Bone marrow (tissue), 2 donors: ENCODE data around the gene STRBP.
"Not testable (repeated sequence)": the region's sequence is repeated elsewhere in the genome, so short reads cannot be mapped to it uniquely, and the experiment has no call there.

ENCODE experiments used
- DNase-seq, 2 donors: peaks; one replicate each; lab custom pipeline; 2025; lab: John Stamatoyannopoulos, UW

The STRBP gene

GRCh38 chr9:123268465-123269259 lies at the start of gene STRBP:
Gene STRBP (minus strand): TSS chr9:123268586. CDS start chr9:123184134, 84,452 bp downstream.
- DNase-seq = peak; percentile 52 to 56

GRCh38 chr9:123316053-123316718 lies 47.8 kb upstream of the STRBP start:
- DNase-seq = peak in 1 of 2 donors; percentile 53

GRCh38 chr9:123315635-123316034 lies 47.2 kb upstream of the STRBP start:
- no peak for DNase-seq

- no peak for DNase-seq
Observed at GRCh38 chr9:123314617-123315016, 46.2 kb upstream of the STRBP start.

- no peak for DNase-seq
Observed at GRCh38 chr9:123312306-123312877, 44.0 kb upstream of the STRBP start.

- DNase-seq = no peak
Observed at GRCh38 chr9:123311250-123311752, 42.9 kb upstream of the STRBP start.

GRCh38 chr9:123310551-123311249 lies 42.3 kb upstream of the STRBP start:
- no peak for DNase-seq

GRCh38 chr9:123309611-123310010 lies 41.2 kb upstream of the STRBP start:
- no peak for DNase-seq

GRCh38 chr9:123305879-123306278 lies 37.5 kb upstream of the STRBP start:
- no peak for DNase-seq

GRCh38 chr9:123304340-123304691 lies 35.9 kb upstream of the STRBP start:
- DNase-seq = no peak

GRCh38 chr9:123302348-123303214 lies 34.2 kb upstream of the STRBP start:
- no peak for DNase-seq

- not testable (repeated sequence) for DNase-seq
Observed at GRCh38 chr9:123301936-123302335, 33.5 kb upstream of the STRBP start.

GRCh38 chr9:123300554-123300953 lies 32.2 kb upstream of the STRBP start:
- DNase-seq = no peak

- no peak for DNase-seq
Observed at GRCh38 chr9:123299558-123300126, 31.3 kb upstream of the STRBP start.

- no peak for DNase-seq
Observed at GRCh38 chr9:123296174-123296573, 27.8 kb upstream of the STRBP start.

- DNase-seq = no peak
Observed at GRCh38 chr9:123291736-123292135, 23.4 kb upstream of the STRBP start.

GRCh38 chr9:123290764-123291163 lies 22.4 kb upstream of the STRBP start:
- DNase-seq = no peak

- DNase-seq = no peak
Observed at GRCh38 chr9:123287639-123288038, 19.3 kb upstream of the STRBP start.

- no peak for DNase-seq
Observed at GRCh38 chr9:123286324-123286723, 17.9 kb upstream of the STRBP start.

- no peak for DNase-seq
Observed at GRCh38 chr9:123284656-123285055, 16.3 kb upstream of the STRBP start.

GRCh38 chr9:123283455-123283854 lies 15.1 kb upstream of the STRBP start:
- no peak for DNase-seq
